Measurements from ENCODE around the gene SRSF8. TPM values are rescaled to one million over a fixed set of nuclear protein-coding genes. Genes with fewer than 3 reads are reported as not detected.

SRSF8 gene
- total RNA-seq, 1 experiment from 2014 or later = 31.0 TPM

DNA sequence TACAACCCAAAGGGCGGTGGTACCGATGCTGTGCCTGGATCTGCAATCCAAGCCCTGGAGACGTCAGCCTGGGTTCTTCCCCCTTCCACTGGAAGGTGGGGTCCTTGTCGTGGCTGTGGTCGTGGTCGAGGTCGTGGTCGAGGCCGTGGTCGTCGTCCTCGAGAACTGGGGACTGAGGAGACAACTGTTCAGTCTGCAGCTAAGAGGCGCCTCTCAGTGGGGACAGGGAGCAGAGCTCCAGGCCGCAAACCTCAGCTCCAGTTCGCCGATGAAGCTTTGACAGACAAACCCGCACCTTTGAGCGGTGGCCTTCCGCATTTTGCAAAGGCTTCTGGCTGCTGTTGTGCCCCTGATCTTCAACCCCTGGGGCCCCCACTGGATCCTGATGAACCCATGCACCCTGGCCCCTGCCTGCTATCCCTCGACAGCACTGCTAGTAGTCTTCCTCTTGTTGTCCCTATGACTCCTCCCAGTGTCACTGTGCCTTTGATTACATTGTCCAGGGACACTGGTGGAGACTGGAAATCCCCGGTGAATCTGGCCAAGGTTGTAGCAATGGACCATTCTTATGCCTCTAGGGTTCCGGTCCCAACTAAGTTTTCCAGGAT, 16.0 kb upstream of the SRSF8 start:
- Histone ChIP-seq H3K9me2 (ENCODE audit: insufficient read depth) (no peaks in the 10 kb centered on the region), H3K27ac (ENCODE audit: low read depth, low read length) (no peak overlapping the region), H3K27me3 (ENCODE audit: insufficient read depth, low read length) (peaks cover 4% of the 10 kb centered on the region), H4K20me1 (ENCODE audit: insufficient read depth) (no peaks in the 10 kb centered on the region), H3K36me3 (ENCODE audit: control insufficient read depth in 1 of 2, insufficient read depth in 2 of 2, low read length in 2 of 2) (no peaks in the 10 kb centered on the region), H3K4me3 (replicated peaks in 1 of 2; ENCODE audit: low read depth in 1 of 2, low read length in 2 of 2) (no peak overlapping the region), H3K4me2 (ENCODE audit: low read length) (no peak overlapping the region), H3K9ac (ENCODE audit: low read length) (no peak overlapping the region), H3K79me2 (ENCODE audit: insufficient read depth, low read length) (no peaks in the 10 kb centered on the region), H3K4me1 (ENCODE audit: control insufficient read depth in 1 of 2, insufficient read depth in 2 of 2, low read length in 2 of 2) (no peaks in the 10 kb centered on the region), H3K9me3 (ENCODE audit: control insufficient read depth in 1 of 2, insufficient read depth in 1 of 2, low read depth in 1 of 2, low read length in 2 of 2) (no peaks in the 10 kb centered on the region), H2AFZ (ENCODE audit: low read depth, low read length, poor library complexity, severe bottlenecking) (no peak overlapping the region)
- intact Hi-C loops (cut with micrococcal nuclease) = no loop called here
- CTCF ChIA-PET = no interaction called here
- RAD21 ChIA-PET (ENCODE audit: low non-redundant PET in 1 of 2, low total read pairs in 2 of 2, uncharacterized antibody in 2 of 2, unreplicated experiment in 2 of 2) = no interaction called here
- no peak for ATAC-seq
- no TSS peak for BruUV-seq (replicated peaks)
- no peak for TF ChIP-seq ZBTB33 (IDR thresholded peaks at IDR 0.05; ENCODE audit: extremely low read depth, insufficient replicate concordance, low read length)
- TF ChIP-seq, protein P1, sequence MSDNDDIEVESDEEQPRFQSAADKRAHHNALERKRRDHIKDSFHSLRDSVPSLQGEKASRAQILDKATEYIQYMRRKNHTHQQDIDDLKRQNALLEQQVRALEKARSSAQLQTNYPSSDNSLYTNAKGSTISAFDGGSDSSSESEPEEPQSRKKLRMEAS (IDR thresholded peaks at IDR 0.05) = no peak
- TF ChIP-seq ZFX (IDR thresholded peaks at IDR 0.05) = no peak
- no peak for TF ChIP-seq POLR2A (IDR thresholded peaks at IDR 0.05; ENCODE audit: borderline replicate concordance, extremely low read depth, insufficient read depth, insufficient read length)
- TF ChIP-seq, protein P2, sequence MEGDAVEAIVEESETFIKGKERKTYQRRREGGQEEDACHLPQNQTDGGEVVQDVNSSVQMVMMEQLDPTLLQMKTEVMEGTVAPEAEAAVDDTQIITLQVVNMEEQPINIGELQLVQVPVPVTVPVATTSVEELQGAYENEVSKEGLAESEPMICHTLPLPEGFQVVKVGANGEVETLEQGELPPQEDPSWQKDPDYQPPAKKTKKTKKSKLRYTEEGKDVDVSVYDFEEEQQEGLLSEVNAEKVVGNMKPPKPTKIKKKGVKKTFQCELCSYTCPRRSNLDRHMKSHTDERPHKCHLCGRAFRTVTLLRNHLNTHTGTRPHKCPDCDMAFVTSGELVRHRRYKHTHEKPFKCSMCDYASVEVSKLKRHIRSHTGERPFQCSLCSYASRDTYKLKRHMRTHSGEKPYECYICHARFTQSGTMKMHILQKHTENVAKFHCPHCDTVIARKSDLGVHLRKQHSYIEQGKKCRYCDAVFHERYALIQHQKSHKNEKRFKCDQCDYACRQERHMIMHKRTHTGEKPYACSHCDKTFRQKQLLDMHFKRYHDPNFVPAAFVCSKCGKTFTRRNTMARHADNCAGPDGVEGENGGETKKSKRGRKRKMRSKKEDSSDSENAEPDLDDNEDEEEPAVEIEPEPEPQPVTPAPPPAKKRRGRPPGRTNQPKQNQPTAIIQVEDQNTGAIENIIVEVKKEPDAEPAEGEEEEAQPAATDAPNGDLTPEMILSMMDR (IDR thresholded peaks at IDR 0.05 in 2 of 3, conservative IDR thresholded peaks at IDR 0.05 in 1 of 3; ENCODE audit: borderline replicate concordance in 1 of 3, insufficient read depth in 1 of 3, low read depth in 2 of 3, low read length in 2 of 3) = no peak
- no peak for TF ChIP-seq EGR1 (IDR thresholded peaks at IDR 0.05; ENCODE audit: low read depth)
- no peak for TF ChIP-seq RAD21 (IDR thresholded peaks at IDR 0.05; ENCODE audit: low read depth)
- no peak for TF ChIP-seq EZH2 (IDR thresholded peaks at IDR 0.05)
- TF ChIP-seq FOSL1 (IDR thresholded peaks at IDR 0.05; ENCODE audit: low read depth) = no peak
- TF ChIP-seq POLR2AphosphoS5 (IDR thresholded peaks at IDR 0.05; ENCODE audit: low read depth, low read length) = no peak
- no peak for TF ChIP-seq TCF7L2 (IDR thresholded peaks at IDR 0.05; ENCODE audit: borderline replicate concordance, extremely low read depth, insufficient read depth, insufficient read length)
- TF ChIP-seq ATF3 (IDR thresholded peaks at IDR 0.05) = no peak
- TF ChIP-seq ELF1 (IDR thresholded peaks at IDR 0.05; ENCODE audit: borderline replicate concordance, low read depth) = no peak
- TF ChIP-seq JUND (IDR thresholded peaks at IDR 0.05) = no peak
- TF ChIP-seq SIN3A (IDR thresholded peaks at IDR 0.05; ENCODE audit: low read depth) = no peak
- no peak for TF ChIP-seq ZNF274 (IDR thresholded peaks at IDR 0.05; ENCODE audit: low read depth, low read length)
- no peak for TF ChIP-seq REST (IDR thresholded peaks at IDR 0.05; ENCODE audit: low read depth)
- POLR2A ChIA-PET = no interaction called here
- DNase-seq (ENCODE audit: low read depth, low spot score) = no peak
